Keratinocyte (primary cell): ENCODE measurements around the gene IER2. TPM values are rescaled to one million over a fixed set of nuclear protein-coding genes. Genes with fewer than 3 reads are reported as not detected.
A peak's percentile ranks its signal among the peaks of the same experiment; 100 is the strongest.

Experiments
- DNase-seq: peaks from one replicate; pipeline ENCODE4 v3.0.0-alpha.2; 2011; ENCODE audit warnings: low read depth, missing footprints, low spot score
- FAIRE-seq: peaks from 2 replicates; lab custom pipeline; 2011; peaks lifted over from hg19 to GRCh38; lab: Jason Lieb, UNC
- H2AFZ ChIP-seq: 2 replicates; pipeline ENCODE4 v1.6.0; 2012; ENCODE audit warnings: low read length, control low read depth, inconsistent platforms; ENCODE audit not compliant: control insufficient read depth
- H3K27ac ChIP-seq: 2 replicates; pipeline ENCODE4 v1.5.1; 2011; ENCODE audit warnings: low read length; ENCODE audit not compliant: control insufficient read depth, insufficient read depth
- H3K27me3 ChIP-seq: 3 replicates; pipeline ENCODE4 v1.6.0; 2011; ENCODE audit warnings: low read length; ENCODE audit not compliant: control insufficient read depth, insufficient read depth; ENCODE audit errors: extremely low read depth
- H3K36me3 ChIP-seq, 2 experiments: 2 replicates in 1 of 2; 3 replicates in 1 of 2; pipeline ENCODE4 v1.5.1; 2011; ENCODE audit warnings: low read length in 2 of 2, mild to moderate bottlenecking in 1 of 2; ENCODE audit not compliant: control insufficient read depth in 2 of 2, insufficient read depth in 2 of 2; ENCODE audit errors: extremely low read depth in 1 of 2
- H3K4me1 ChIP-seq: 3 replicates; pipeline ENCODE4 v1.5.1; 2011; ENCODE audit warnings: low read length; ENCODE audit not compliant: control insufficient read depth, insufficient read depth; ENCODE audit errors: extremely low read depth
- H3K4me2 ChIP-seq: 3 replicates; pipeline ENCODE4 v1.6.0; 2011; ENCODE audit warnings: low read depth, low read length; ENCODE audit not compliant: control insufficient read depth, insufficient read depth; ENCODE audit errors: extremely low read depth
- H3K4me3 ChIP-seq, 3 experiments: fragments of 200-600 bp in 1 of 3; sonication (generic) in 1 of 3; 2 replicates in 2 of 3; 3 replicates in 1 of 3; pipeline ENCODE4 v1.5.1; 2011 to 2016; ENCODE audit warnings: low read length in 3 of 3, mild to moderate bottlenecking in 3 of 3, control low read depth in 2 of 3, inconsistent platforms in 1 of 3, low read depth in 1 of 3, mixed read lengths in 1 of 3, mixed run types in 1 of 3, moderate library complexity in 1 of 3; ENCODE audit not compliant: control insufficient read depth in 2 of 3, insufficient read depth in 2 of 3; ENCODE audit errors: extremely low read depth in 1 of 3
- H3K79me2 ChIP-seq: 2 replicates; pipeline ENCODE4 v1.6.0; 2012; ENCODE audit warnings: low read length; ENCODE audit not compliant: control insufficient read depth, insufficient read depth
- H3K9ac ChIP-seq: 3 replicates; pipeline ENCODE4 v1.6.0; 2011; ENCODE audit warnings: low read length; ENCODE audit not compliant: control insufficient read depth, insufficient read depth; ENCODE audit errors: extremely low read depth
- H3K9me1 ChIP-seq: 3 replicates; pipeline ENCODE4 v1.6.0; 2011; ENCODE audit warnings: low read length; ENCODE audit not compliant: control insufficient read depth, insufficient read depth; ENCODE audit errors: extremely low read depth
- H3K9me3 ChIP-seq: 2 replicates; pipeline ENCODE4 v1.5.1; 2012; ENCODE audit warnings: low read depth, low read length; ENCODE audit not compliant: control insufficient read depth
- H4K20me1 ChIP-seq: 3 replicates; pipeline ENCODE4 v1.6.0; 2011; ENCODE audit warnings: low read length; ENCODE audit not compliant: control insufficient read depth, insufficient read depth; ENCODE audit errors: extremely low read depth
- CTCF ChIP-seq, 3 experiments: IDR thresholded peaks in 1 of 3; conservative IDR thresholded peaks in 1 of 3; optimal IDR thresholded peaks in 1 of 3; 2 replicates in 2 of 3; 3 replicates in 1 of 3; pipeline versions ENCODE3 to v1.5.1; 2011; ENCODE audit warnings: low read length in 3 of 3, mild to moderate bottlenecking in 3 of 3, moderate library complexity in 2 of 3, control low read depth in 1 of 3, inconsistent platforms in 1 of 3; ENCODE audit not compliant: insufficient read depth in 2 of 3; ENCODE audit errors: extremely low read depth in 1 of 3
- EZH2 ChIP-seq: IDR thresholded peaks from one replicate; pipeline ENCODE4 v1.6.1; 2012; ENCODE audit warnings: inconsistent platforms, mild to moderate bottlenecking, low read length, moderate library complexity
- dilution Hi-C: fragments of 300-500 bp; cut with MboI; formaldehyde crosslinking; loops from one replicate; pipeline ENCODE4 v1.7.0; 2020; ENCODE audit warnings: low sequenced_read_pairs; ENCODE audit not compliant: extremely low pct_ligation_motif_present
- polyA plus RNA-seq, 5 experiments: library from polyadenylated mRNA; depleted of rRNA in 3 of 5; stranded (reverse) in 3 of 5; stranded (forward) in 1 of 5; unstranded in 1 of 5; fragments of >200 nt; gene quantifications; 1 replicate in 1 of 5; 2 replicates in 3 of 5; 3 replicates in 1 of 5; pipeline versions ENCODE4 v1.2.1 to v1.2.3, GENCODE V29; 2011 to 2012; ENCODE audit warnings: missing spikeins in 2 of 5, low read depth in 1 of 5, low replicate concordance in 1 of 5

IER2 gene
- polyA plus RNA-seq, 1 donor (not counting 4 experiments of a cell fraction or from before 2014, with no cell fraction given) = 14.4 TPM

DNA sequence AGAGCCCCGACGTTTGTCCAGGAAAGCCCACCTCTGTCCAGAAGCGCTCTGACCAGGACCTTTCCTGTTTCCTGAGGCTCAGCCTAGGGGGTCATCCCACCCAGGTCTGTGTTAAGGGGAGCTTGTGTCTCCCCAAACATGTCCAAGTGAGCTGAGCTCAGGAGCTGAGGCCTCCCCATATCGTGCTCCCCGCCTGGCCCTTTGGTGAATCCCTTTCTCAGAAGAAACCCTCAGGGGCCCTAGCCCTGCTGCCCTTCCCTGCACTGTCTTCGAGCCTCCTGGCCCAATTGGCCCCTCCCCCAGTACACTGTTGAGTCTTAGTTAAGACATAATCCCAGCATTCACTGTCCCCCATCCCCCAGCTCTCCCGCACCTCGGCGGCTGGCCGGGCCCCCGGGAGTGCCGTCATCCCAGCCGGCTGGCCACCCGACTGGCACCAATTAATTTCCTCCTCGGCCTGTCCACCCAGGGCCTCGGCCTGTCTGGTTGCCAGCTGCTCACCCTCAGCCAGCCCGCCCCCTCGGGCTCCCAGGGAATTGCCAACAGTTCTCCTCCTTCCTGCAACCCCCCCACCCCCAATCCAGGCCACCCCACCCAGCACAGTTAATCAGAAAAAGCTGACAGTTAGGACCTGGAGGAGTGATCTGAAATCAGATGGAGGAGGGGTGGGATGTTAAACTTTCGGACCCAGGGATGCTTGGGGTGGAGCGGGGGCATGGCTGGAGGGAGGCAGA, 13.6 kb downstream of the IER2 start:
- dilution Hi-C loops = no loop called here
- H3K36me3 ChIP-seq = no peaks in the 10 kb centered on the region
- no peaks in the 10 kb centered on the region for H3K79me2 ChIP-seq
- peaks cover 59% of the 10 kb centered on the region for H3K4me1 ChIP-seq
- DNase-seq (no peak), FAIRE-seq (no peak)
- H3K27me3 ChIP-seq = no peaks in the 10 kb centered on the region
- no peaks in the 10 kb centered on the region for H3K9me1 ChIP-seq
- peak overlapping the region; percentile 79 for H3K9ac ChIP-seq
- peak overlapping the region; percentile 86 for H3K4me2 ChIP-seq
- H4K20me1 ChIP-seq = no peaks in the 10 kb centered on the region
- peak overlapping the region; percentile 94 for H3K27ac ChIP-seq
- H3K9me3 ChIP-seq = no peaks in the 10 kb centered on the region
- peak overlapping the region; percentile 2 for H2AFZ ChIP-seq
- TF ChIP-seq CTCF (optimal IDR thresholded peaks at IDR 0.05 in 1 of 3, IDR thresholded peaks at IDR 0.05 in 1 of 3, conservative IDR thresholded peaks at IDR 0.05 in 1 of 3; ENCODE audit: extremely low read depth in 1 of 3, insufficient read depth in 2 of 3, low read length in 3 of 3) (no peak), EZH2 (no peak)
- peak overlapping the region; percentile 2 to 49 (median 46) for H3K4me3 ChIP-seq

- H3K4me3 ChIP-seq = peak overlapping the region; percentile 2 to 49 (median 46)
- H2AFZ ChIP-seq = peak overlapping the region; percentile 35
- TF ChIP-seq CTCF (optimal IDR thresholded peaks at IDR 0.05 in 1 of 3, IDR thresholded peaks at IDR 0.05 in 1 of 3, conservative IDR thresholded peaks at IDR 0.05 in 1 of 3; ENCODE audit: extremely low read depth in 1 of 3, insufficient read depth in 2 of 3, low read length in 3 of 3) = no peak
- no peak for TF ChIP-seq EZH2
- no peak for FAIRE-seq
- H3K36me3 ChIP-seq = no peaks in the 10 kb centered on the region
- H3K79me2 ChIP-seq = no peaks in the 10 kb centered on the region
- H3K9me1 ChIP-seq = no peaks in the 10 kb centered on the region
- dilution Hi-C loops = no loop called here
- H3K27me3 ChIP-seq = no peaks in the 10 kb centered on the region
- peak overlapping the region; percentile 79 for H3K9ac ChIP-seq
- no peaks in the 10 kb centered on the region for H4K20me1 ChIP-seq
- H3K9me3 ChIP-seq = no peaks in the 10 kb centered on the region
- no peak for DNase-seq
- H3K27ac ChIP-seq = peak overlapping the region; percentile 94
- H3K4me1 ChIP-seq = peaks cover 66% of the 10 kb centered on the region
- peak overlapping the region; percentile 78 for H3K4me2 ChIP-seq
Measured at GRCh38 chr19:13164343-13165161, 14.3 kb downstream of the IER2 start.
